OCI-LY3 (cell line): ENCODE data around the gene DNAJB1.
"Not testable (repeated sequence)": the region's sequence is repeated elsewhere in the genome, so short reads cannot be mapped to it uniquely, and the experiment has no call there.

Experiments used
- H2AFZ ChIP-seq: fragments of 200-600, 300-600 bp; shearing (Covaris generic); 2 replicates; pipeline ENCODE4 v1.6.0; 2014; ENCODE audit warnings: antibody characterized with exemption, low read depth, low read length
- H3K27ac ChIP-seq: fragments of 200-600, 300-600 bp; sonication (generic); 2 replicates; pipeline ENCODE4 v1.5.1; 2014; ENCODE audit warnings: mild to moderate bottlenecking, low read length, moderate library complexity, mixed read lengths
- H3K27me3 ChIP-seq: fragments of 200-600, 300-600 bp; sonication (generic); 2 replicates; pipeline ENCODE4 v1.6.1; 2014; ENCODE audit warnings: low read depth, low read length, mixed read lengths
- H3K36me3 ChIP-seq: fragments of 200-600, 300-600 bp; sonication (generic); replicated peaks from 2 replicates; pipeline ENCODE3; 2014; ENCODE audit warnings: low read depth, low read length, mixed read lengths
- H3K4me1 ChIP-seq: fragments of 300-600, 200-600 bp; sonication (generic); 2 replicates; pipeline ENCODE4 v1.6.1; 2014; ENCODE audit warnings: low read length, mixed read lengths
- H3K4me2 ChIP-seq: fragments of 200-600, 300-600 bp; sonication (generic); 2 replicates; pipeline ENCODE4 v1.6.1; 2014; ENCODE audit warnings: low read length, mixed read lengths
- H3K4me3 ChIP-seq: fragments of 300-600, 200-600 bp; sonication (generic); 2 replicates; pipeline ENCODE4 v1.5.1; 2014; ENCODE audit warnings: antibody characterized with exemption, mild to moderate bottlenecking, low read length, moderate library complexity
- H3K79me2 ChIP-seq: fragments of 300-600, 200-600 bp; shearing (Covaris generic); 2 replicates; pipeline ENCODE4 v1.6.1; 2014; ENCODE audit warnings: mild to moderate bottlenecking, low read length, mixed read lengths
- H3K9ac ChIP-seq: fragments of 300-600, 200-600 bp; shearing (Covaris generic); 2 replicates; pipeline ENCODE4 v1.6.0; 2014; ENCODE audit warnings: mild to moderate bottlenecking, low read length, moderate library complexity
- H3K9me3 ChIP-seq: fragments of 200-600, 300-600 bp; shearing (Covaris generic); 2 replicates; pipeline ENCODE4 v1.6.1; 2014; ENCODE audit warnings: low read length, mixed read lengths; ENCODE audit not compliant: insufficient read depth
- H4K20me1 ChIP-seq: fragments of 200-600, 300-600 bp; sonication (generic); 2 replicates; pipeline ENCODE4 v1.6.1; 2016; ENCODE audit warnings: low read length, mixed read lengths; ENCODE audit not compliant: insufficient read depth
- CTCF ChIP-seq: fragments of 200-600, 300-600 bp; sonication (generic); IDR thresholded peaks from 2 replicates; pipeline ENCODE4 v1.5.1; 2014; ENCODE audit warnings: antibody characterized with exemption, low read length, low read depth
- EZH2phosphoT487 ChIP-seq: fragments of 200-600 bp; shearing (Covaris generic); IDR thresholded peaks from 2 replicates; pipeline ENCODE4 v1.6.1; 2018; ENCODE audit warnings: antibody characterized with exemption, mixed run types, low read depth

DNAJB1 gene

DNA sequence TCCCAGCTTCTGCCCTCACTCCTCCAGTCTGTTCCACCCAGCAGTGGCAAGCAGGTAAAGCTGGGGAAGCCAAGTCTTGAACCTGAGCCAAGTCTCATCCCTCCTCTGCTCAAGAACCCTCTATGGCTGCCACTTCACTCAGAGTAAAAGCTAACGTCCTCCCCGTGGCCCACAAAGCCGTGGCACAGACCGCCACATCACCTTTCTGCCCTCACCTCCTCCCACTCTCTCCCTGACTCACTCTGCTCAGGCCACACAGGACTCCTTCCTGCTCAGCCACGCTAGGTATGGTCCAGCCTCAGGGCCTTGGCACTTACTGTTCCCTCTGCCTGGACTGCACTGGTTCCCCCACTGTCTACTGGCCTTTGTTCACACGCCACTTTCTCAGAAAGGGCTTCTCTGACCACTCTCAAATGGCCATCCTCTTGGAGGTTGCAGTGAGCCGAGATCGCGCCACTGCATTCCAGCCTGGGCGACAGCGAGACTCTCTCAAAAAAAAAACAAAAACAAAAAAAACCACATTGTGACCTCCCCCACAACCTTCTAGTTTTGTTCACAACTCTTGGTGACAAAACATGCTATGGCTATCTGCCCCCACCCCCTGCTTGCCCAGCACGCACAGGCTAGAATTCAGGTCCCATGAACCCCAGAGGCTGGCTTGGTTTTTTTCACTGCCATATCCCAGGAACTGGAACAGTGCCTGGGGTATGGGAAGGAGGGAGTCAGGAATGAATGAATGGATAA, 37.9 kb upstream of the DNAJB1 start:
- Histone ChIP-seq H4K20me1 (peaks cover 77% of the 10 kb centered on the region), H3K4me2 (peak overlapping the region; percentile 34; the same call in 1 of the 2 replicates), H3K9ac (no peak overlapping the region), H3K4me3 (no peak overlapping the region), H2AFZ (no peak overlapping the region), H3K4me1 (peaks cover 3% of the 10 kb centered on the region; the same call in 1 of the 2 replicates), H3K79me2 (peaks cover 72% of the 10 kb centered on the region), H3K27me3 (no peaks in the 10 kb centered on the region), H3K9me3 (no peaks in the 10 kb centered on the region), H3K36me3 (peaks cover 4% of the 10 kb centered on the region), H3K27ac (no peak overlapping the region)
- TF ChIP-seq CTCF (no peak), EZH2phosphoT487 (no peak)

DNA sequence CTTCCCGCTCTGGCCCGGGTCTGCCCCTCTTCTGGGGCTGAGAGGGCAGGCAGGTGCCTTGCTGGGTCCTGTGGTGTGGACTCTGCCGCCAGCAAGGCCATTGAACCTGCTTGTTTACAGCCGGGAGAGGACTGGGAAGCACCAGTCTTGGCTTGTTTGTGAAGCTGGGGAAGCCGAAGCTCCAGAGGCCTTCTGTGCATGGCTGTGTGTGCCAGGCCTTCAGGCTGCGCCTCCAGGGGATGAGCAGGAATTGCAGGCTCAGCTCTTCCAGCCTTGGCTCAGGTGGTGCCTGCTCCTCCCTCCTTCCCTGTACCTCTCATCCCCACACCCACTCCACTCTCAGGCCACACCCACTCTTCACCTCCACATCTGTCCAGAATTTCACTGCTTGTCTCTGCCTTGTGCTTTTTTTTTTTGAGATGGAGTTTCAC, 36.2 kb upstream of the DNAJB1 start:
- Histone ChIP-seq H3K4me1 (peaks cover 3% of the 10 kb centered on the region; the same call in 1 of the 2 replicates), H3K9me3 (no peaks in the 10 kb centered on the region), H2AFZ (no peak overlapping the region), H3K4me3 (no peak overlapping the region), H4K20me1 (peaks cover 68% of the 10 kb centered on the region), H3K27ac (no peak overlapping the region), H3K9ac (no peak overlapping the region), H3K27me3 (no peaks in the 10 kb centered on the region), H3K36me3 (peaks cover 7% of the 10 kb centered on the region), H3K79me2 (peaks cover 62% of the 10 kb centered on the region), H3K4me2 (no peak overlapping the region)
- TF ChIP-seq CTCF (no peak), EZH2phosphoT487 (no peak)

- Histone ChIP-seq H3K4me3 (no peak overlapping the region), H3K79me2 (peaks cover 57% of the 10 kb centered on the region), H3K36me3 (peaks cover 7% of the 10 kb centered on the region), H3K4me2 (no peak overlapping the region), H3K9me3 (no peaks in the 10 kb centered on the region), H2AFZ (no peak overlapping the region), H4K20me1 (peaks cover 63% of the 10 kb centered on the region), H3K4me1 (peaks cover 3% of the 10 kb centered on the region; the same call in 1 of the 2 replicates), H3K9ac (no peak overlapping the region), H3K27ac (no peak overlapping the region), H3K27me3 (no peaks in the 10 kb centered on the region)
- no peak for TF ChIP-seq CTCF
- no peak for TF ChIP-seq EZH2phosphoT487
Observed at GRCh38 chr19:14553939-14554243, 35.7 kb upstream of the DNAJB1 start.

DNA sequence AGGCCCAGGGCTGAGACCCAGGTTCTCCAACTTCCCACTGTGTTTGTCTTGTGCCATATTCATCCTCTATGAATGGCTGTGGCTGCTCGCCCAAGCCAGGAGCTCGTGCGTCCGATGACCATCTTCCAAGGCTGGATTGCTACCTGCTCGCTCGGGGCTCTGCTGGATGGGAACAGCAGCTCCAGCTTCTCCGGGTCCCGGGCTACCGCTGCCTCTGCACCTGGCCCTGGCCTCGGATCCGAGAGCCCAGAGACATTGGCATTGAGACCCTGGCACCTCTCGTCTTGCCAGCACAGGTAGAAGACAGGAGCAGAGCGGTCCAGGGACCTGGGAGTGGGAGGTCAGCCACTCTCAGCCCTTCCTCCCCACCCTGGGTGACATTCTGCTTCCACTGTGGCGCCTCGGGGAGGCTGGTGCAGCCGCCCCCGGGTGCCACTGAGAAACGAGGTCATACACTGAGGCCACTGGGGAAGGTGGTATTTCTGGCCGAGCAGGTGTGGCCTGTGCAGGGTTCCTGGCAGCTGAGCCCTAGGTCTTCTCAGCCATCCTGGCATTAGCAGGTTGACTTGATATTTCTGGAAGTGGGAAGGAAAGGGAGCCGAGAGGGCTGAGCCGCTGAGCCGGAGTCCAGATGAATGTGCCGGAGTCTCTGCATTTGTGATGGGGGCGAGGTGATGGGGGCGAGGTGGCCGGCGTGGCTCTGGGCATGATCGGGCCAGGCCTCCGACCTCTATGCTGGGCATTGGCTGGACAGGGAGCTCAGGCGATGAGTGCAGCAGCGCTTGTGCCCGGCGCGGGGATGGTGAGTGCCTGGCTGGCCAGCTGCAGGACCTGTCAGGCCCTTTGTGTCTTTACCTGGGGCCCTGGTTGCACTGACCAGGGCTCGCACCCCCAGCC, 35.1 kb upstream of the DNAJB1 start:
- no peak overlapping the region for H3K4me2 ChIP-seq
- TF ChIP-seq CTCF: no peak
- no peak for TF ChIP-seq EZH2phosphoT487
- peaks cover 53% of the 10 kb centered on the region for H3K79me2 ChIP-seq
- H2AFZ ChIP-seq: no peak overlapping the region
- H3K4me3 ChIP-seq: no peak overlapping the region
- no peak overlapping the region for H3K27ac ChIP-seq
- H4K20me1 ChIP-seq: peaks cover 58% of the 10 kb centered on the region
- H3K27me3 ChIP-seq: no peaks in the 10 kb centered on the region
- H3K9ac ChIP-seq: no peak overlapping the region
- H3K36me3 ChIP-seq: peaks cover 8% of the 10 kb centered on the region
- H3K9me3 ChIP-seq: no peaks in the 10 kb centered on the region
- peaks cover 3% of the 10 kb centered on the region; the same call in 1 of the 2 replicates for H3K4me1 ChIP-seq

- H4K20me1 ChIP-seq: peaks cover 59% of the 10 kb centered on the region
- not testable (repeated sequence) for H3K9ac ChIP-seq, H3K9me3 ChIP-seq, H3K27me3 ChIP-seq, H3K4me3 ChIP-seq, H3K27ac ChIP-seq, H3K4me1 ChIP-seq, H2AFZ ChIP-seq, H3K36me3 ChIP-seq, H3K4me2 ChIP-seq
- H3K79me2 ChIP-seq: peaks cover 51% of the 10 kb centered on the region
Observed at GRCh38 chr19:14552006-14552360, 33.8 kb upstream of the DNAJB1 start.
